Dedifferentiated amniotic fluid mesenchymal stem cell (primary cell): ENCODE data around the gene RANGAP1.

ENCODE experiments used
- DNase-seq: peaks from one replicate; pipeline ENCODE4 v3.0.0-alpha.2; 2016; ENCODE audit errors: extremely low spot score

RANGAP1 gene

DNA sequence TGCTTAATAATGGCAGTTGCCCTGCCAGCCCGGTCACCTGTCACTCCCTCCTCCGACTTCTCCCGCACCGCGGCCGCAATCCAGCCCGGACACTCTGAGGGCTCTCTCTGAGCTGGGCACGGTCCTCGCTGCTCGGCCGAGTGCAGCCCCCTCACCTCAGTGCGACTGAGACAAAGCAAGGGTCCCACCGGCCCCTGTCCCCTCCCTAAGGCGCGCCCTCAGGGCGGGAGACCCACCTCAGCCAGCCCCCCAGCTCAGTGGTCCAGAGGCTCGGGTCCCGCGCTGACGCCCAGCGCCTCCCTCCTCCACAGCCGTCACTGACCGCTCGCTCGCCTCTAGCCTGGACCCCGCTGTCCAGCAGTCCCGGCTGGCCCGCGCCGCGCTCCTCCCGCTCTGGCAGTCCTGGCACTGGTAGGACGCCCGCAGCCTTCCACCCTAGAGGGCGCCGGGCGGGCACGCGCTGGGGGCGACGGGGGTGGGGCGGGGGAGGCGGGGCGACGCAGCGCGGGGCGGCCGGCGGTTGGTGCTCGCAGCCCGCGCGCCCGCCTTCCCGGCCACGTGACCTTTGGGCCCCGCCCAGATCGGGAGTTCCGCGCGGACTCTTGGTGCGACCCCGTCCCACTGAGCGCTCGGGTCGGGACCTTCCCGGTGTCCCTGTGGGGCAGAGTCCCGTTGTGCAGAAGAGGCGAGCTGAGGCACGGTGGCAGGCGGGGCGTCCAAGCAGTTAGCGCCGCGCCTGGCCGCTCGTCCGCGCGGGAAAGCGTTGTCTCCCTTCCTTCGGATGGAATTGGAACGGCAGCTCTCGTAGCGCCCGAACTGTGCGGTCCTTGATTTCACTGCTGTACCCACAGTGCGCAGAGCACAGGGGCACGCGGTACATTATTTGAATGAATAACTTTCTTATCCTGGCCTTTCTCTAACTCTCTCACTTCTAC is 88.7 kb downstream of the RANGAP1 start:
- no peak for DNase-seq
